A673 (cell line): Measurements from ENCODE around the gene ZNRF3. TPM values are rescaled to one million over a fixed set of nuclear protein-coding genes. Genes with fewer than 3 reads are reported as not detected.

Experiments used
- BruUV-seq: library from RNA; stranded (reverse); fragments of 400-500 nt; replicated peaks from 2 replicates; lab custom pipeline; 2021; lab: Mats Ljungman, UMichigan
- CTCF ChIA-PET: fragments of 300-600 bp; sonication (Branson Sonifier 250); formaldehyde crosslinking; loops from one replicate; lab custom pipeline; 2022; ENCODE audit warnings: antibody characterized with exemption; lab: Charles Lee
- POLR2A ChIA-PET: fragments of 300-600 bp; sonication (Branson Sonifier 250); formaldehyde crosslinking; loops from one replicate; lab custom pipeline; 2022; ENCODE audit warnings: antibody characterized with exemption; ENCODE audit not compliant: low non-redundant PET; lab: Charles Lee
- DNase-seq: peaks from one replicate; pipeline ENCODE4 v3.0.0-alpha.2; 2015; ENCODE audit warnings: low spot score
- H3K27ac ChIP-seq: fragments of 200-600 bp; sonication (generic); 2 replicates; pipeline ENCODE4 v1.5.1; 2016; ENCODE audit warnings: mixed run types, low read depth, mild to moderate bottlenecking, mixed read lengths, antibody characterized with exemption, low read length; ENCODE audit not compliant: poor library complexity, severe bottlenecking
- H3K27me3 ChIP-seq: fragments of 200-600 bp; sonication (generic); replicated peaks from 2 replicates; pipeline ENCODE4 v1.6.1; 2017; ENCODE audit warnings: mixed run types, low read depth, mild to moderate bottlenecking, mixed read lengths, antibody characterized with exemption, low read length; ENCODE audit not compliant: insufficient read depth, poor library complexity
- H3K36me3 ChIP-seq: fragments of 200-600 bp; sonication (generic); 2 replicates; pipeline ENCODE4 v1.6.1; 2016; ENCODE audit warnings: mixed run types, mild to moderate bottlenecking, mixed read lengths, antibody characterized with exemption, low read length; ENCODE audit not compliant: insufficient read depth, poor library complexity, severe bottlenecking
- H3K4me1 ChIP-seq: fragments of 200-600 bp; sonication (generic); 2 replicates; pipeline ENCODE4 v1.6.1; 2017; ENCODE audit warnings: mixed run types, mild to moderate bottlenecking, mixed read lengths, antibody characterized with exemption, low read length; ENCODE audit not compliant: insufficient read depth, poor library complexity, severe bottlenecking
- H3K4me3 ChIP-seq: fragments of 200-600 bp; sonication (generic); 2 replicates; pipeline ENCODE4 v1.5.1; 2016; ENCODE audit warnings: low read depth, mixed run types, mild to moderate bottlenecking, mixed read lengths, low read length; ENCODE audit not compliant: poor library complexity, severe bottlenecking
- H3K9me3 ChIP-seq: fragments of 200-600 bp; sonication (generic); 2 replicates; pipeline ENCODE4 v1.6.1; 2016; ENCODE audit warnings: mixed run types, low read depth, mild to moderate bottlenecking, mixed read lengths, antibody characterized with exemption, low read length; ENCODE audit not compliant: poor library complexity, severe bottlenecking
- CTCF ChIP-seq: fragments of 300-800, 200-600 bp; sonication (generic); conservative IDR thresholded peaks from 2 replicates; pipeline ENCODE4 v1.5.1; 2017; ENCODE audit warnings: low read depth, mild to moderate bottlenecking, antibody characterized with exemption, low read length, moderate library complexity, mixed read lengths
- EZH2 ChIP-seq: fragments of 200-600 bp; sonication (generic); IDR thresholded peaks from 2 replicates; pipeline ENCODE4 v1.6.1; 2017; ENCODE audit warnings: borderline replicate concordance, low read depth, mild to moderate bottlenecking, mixed read lengths, antibody characterized with exemption, low read length; ENCODE audit not compliant: poor library complexity, severe bottlenecking
- intact Hi-C: fragments of 100-400 bp; cut with micrococcal nuclease; formaldehyde crosslinking; loops from one replicate; pipeline ENCODE4 v1.10.0; 2022; ENCODE audit not compliant: unreplicated experiment
- total RNA-seq: library from RNA; stranded (reverse); gene quantifications from 2 replicates; pipeline ENCODE4 v1.2.3, GENCODE V29; 2021

The ZNRF3 gene
- total RNA-seq, 1 experiment from 2014 or later = 11.9 TPM

DNA sequence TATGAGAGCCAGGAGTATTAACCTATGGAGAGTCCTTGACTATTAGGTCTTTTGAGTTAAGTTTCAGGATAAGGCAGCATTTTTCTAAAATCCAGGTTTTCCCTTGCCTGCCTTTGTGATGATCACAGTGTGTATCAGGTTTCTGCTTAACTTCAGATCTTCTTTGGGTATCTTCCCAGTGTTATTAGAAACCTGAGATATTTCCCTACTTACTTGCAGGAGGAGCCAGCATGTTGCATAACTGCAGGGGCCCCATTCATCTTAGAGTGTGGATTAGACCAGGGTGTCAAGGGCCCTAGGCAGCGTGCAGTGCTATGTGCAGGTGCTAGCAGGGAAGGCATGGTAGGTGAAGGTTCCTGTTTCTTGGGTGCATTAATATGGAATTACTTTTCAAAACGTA lies 69.5 kb downstream of the ZNRF3 start:
- no peaks in the 10 kb centered on the region for H3K9me3 ChIP-seq
- DNase-seq = peak; percentile 34
- no TSS peak for BruUV-seq
- no peak overlapping the region for H3K4me3 ChIP-seq
- H3K27me3 ChIP-seq = no peaks in the 10 kb centered on the region
- H3K27ac ChIP-seq = no peak overlapping the region
- intact Hi-C loops = no loop called here
- no peaks in the 10 kb centered on the region for H3K36me3 ChIP-seq
- no peak for TF ChIP-seq EZH2
- no peak for TF ChIP-seq CTCF
- ChIA-PET POLR2A (no interaction called here), CTCF (no interaction called here)
- H3K4me1 ChIP-seq = peaks cover 20% of the 10 kb centered on the region

- H3K27ac ChIP-seq = no peak overlapping the region
- POLR2A ChIA-PET = no interaction called here
- no peaks in the 10 kb centered on the region for H3K36me3 ChIP-seq
- DNase-seq = no peak
- H3K4me3 ChIP-seq = no peak overlapping the region
- H3K9me3 ChIP-seq = no peaks in the 10 kb centered on the region
- CTCF ChIA-PET = no interaction called here
- BruUV-seq = no TSS peak
- TF ChIP-seq EZH2 = no peak
- no peak for TF ChIP-seq CTCF
- H3K4me1 ChIP-seq = peaks cover 20% of the 10 kb centered on the region
- intact Hi-C loops = no loop called here
- no peaks in the 10 kb centered on the region for H3K27me3 ChIP-seq
Measured at GRCh38 chr22:28953403-28953802, 70.0 kb downstream of the ZNRF3 start.

DNA sequence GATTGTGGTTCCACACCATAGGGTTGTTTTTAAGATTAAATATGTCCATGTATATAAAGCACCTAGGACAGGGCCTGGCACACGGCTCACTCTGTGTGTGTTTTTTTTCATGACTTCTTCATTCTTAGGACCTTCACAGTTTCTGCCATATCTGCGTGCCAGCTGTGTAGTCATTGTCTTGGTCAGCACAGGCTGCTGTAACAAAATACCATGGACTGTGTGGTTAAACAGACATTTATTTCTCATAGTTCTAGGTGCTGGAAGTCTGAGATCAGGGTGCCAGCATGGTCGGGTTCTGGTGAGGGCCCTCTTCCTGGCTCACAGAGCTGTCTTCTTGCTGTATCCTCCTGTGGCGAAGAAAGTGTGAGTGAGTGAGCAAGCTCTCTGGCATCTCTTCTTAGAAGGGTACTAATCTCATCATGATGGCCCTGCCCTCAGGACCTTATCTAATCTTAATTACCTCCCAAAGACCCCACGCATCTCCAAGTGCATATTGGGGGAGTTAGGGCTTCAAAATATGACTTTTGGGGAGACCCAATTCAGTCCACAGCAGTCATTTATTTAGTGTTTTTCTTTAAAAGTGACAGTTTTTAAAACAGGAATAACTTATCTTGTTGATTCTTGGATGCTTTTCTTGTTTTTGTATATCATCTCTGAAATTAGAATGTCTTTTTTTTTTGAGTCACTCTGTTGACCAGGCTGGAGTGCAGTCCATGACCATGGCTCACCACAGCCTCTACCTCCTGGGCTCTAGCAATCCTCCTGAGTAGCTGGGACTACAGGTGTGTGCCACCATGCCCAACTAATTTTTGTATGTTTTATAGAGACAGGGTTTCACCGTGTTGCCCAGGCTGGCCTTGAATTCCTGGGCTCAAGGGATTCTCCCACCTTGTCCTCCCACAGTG lies 70.9 kb downstream of the ZNRF3 start:
- POLR2A ChIA-PET = no interaction called here
- Histone ChIP-seq H3K4me3 (no peak overlapping the region), H3K36me3 (no peaks in the 10 kb centered on the region), H3K27ac (no peak overlapping the region), H3K9me3 (no peaks in the 10 kb centered on the region), H3K27me3 (no peaks in the 10 kb centered on the region), H3K4me1 (peaks cover 20% of the 10 kb centered on the region)
- CTCF ChIA-PET = no interaction called here
- intact Hi-C loops = no loop called here
- DNase-seq = no peak
- no peak for TF ChIP-seq EZH2
- no peak for TF ChIP-seq CTCF
- no TSS peak for BruUV-seq
